Common myeloid progenitor, CD34-positive (primary cell): Measurements from ENCODE around the gene STAC3.

Experiments used
- CTCF ChIA-PET: fragments of 350-600 bp; sonication (Branson Sonifier 250); formaldehyde crosslinking; loops from one replicate; lab custom pipeline; 2021; ENCODE audit warnings: antibody characterized with exemption; lab: Charles Lee
- POLR2A ChIA-PET: fragments of 350-600 bp; sonication (Branson Sonifier 250); formaldehyde crosslinking; loops from one replicate; lab custom pipeline; 2021; ENCODE audit warnings: antibody characterized with exemption; lab: Charles Lee
- DNase-seq, 3 donors: peaks; one replicate each; pipeline versions ENCODE4 v3.0.0 to v3.0.0-alpha.2; 2013
- H3K27ac ChIP-seq, 2 experiments: 1 replicate in 1 of 2; 2 replicates in 1 of 2; pipeline ENCODE4 v1.7.0; 2013; ENCODE audit warnings: inconsistent platforms in 2 of 2, low read length in 2 of 2, mild to moderate bottlenecking in 2 of 2, low read depth in 1 of 2, moderate library complexity in 1 of 2; ENCODE audit not compliant: severe bottlenecking in 2 of 2, insufficient read depth in 1 of 2, poor library complexity in 1 of 2
- H3K27me3 ChIP-seq, 5 experiments: replicated peaks in 2 of 5; 1 replicate in 3 of 5; 2 replicates in 2 of 5; pipeline versions ENCODE4 v1.6.1 to v1.7.0; 2013; ENCODE audit warnings: low read length in 4 of 5, mild to moderate bottlenecking in 2 of 5, moderate library complexity in 2 of 5, inconsistent platforms in 1 of 5; ENCODE audit not compliant: insufficient read depth in 5 of 5, control insufficient read depth in 4 of 5
- H3K36me3 ChIP-seq, 4 experiments: 1 replicate in 2 of 4; 2 replicates in 2 of 4; pipeline versions ENCODE4 v1.6.1 to v1.7.0; 2013; ENCODE audit warnings: low read length in 3 of 4, control low read depth in 1 of 4, mild to moderate bottlenecking in 1 of 4; ENCODE audit not compliant: control insufficient read depth in 4 of 4, insufficient read depth in 4 of 4
- H3K4me1 ChIP-seq, 4 experiments: 1 replicate in 3 of 4; 2 replicates in 1 of 4; pipeline versions ENCODE4 v1.6.1 to v1.7.1; 2013; ENCODE audit warnings: low read length in 3 of 4, mild to moderate bottlenecking in 3 of 4, control low read depth in 1 of 4, inconsistent platforms in 1 of 4, moderate library complexity in 1 of 4; ENCODE audit not compliant: control insufficient read depth in 4 of 4, insufficient read depth in 4 of 4; ENCODE audit errors: control extremely low read depth in 1 of 4
- H3K4me3 ChIP-seq, 7 experiments: 1 replicate in 4 of 7; 2 replicates in 3 of 7; pipeline versions ENCODE4 v1.5.1 to v1.7.0; 2013; ENCODE audit warnings: mild to moderate bottlenecking in 7 of 7, low read length in 6 of 7, moderate library complexity in 6 of 7, inconsistent platforms in 2 of 7, low read depth in 2 of 7, control low read depth in 1 of 7; ENCODE audit not compliant: insufficient read depth in 4 of 7, control insufficient read depth in 1 of 7; ENCODE audit errors: extremely low read depth in 1 of 7
- H3K9me3 ChIP-seq, 5 experiments: 1 replicate in 4 of 5; 2 replicates in 1 of 5; pipeline versions ENCODE4 v1.6.1 to v1.7.1; 2013; ENCODE audit warnings: low read length in 4 of 5, mild to moderate bottlenecking in 2 of 5, inconsistent platforms in 1 of 5, low read depth in 1 of 5, moderate library complexity in 1 of 5; ENCODE audit not compliant: control insufficient read depth in 4 of 5, insufficient read depth in 2 of 5; ENCODE audit errors: control extremely low read depth in 1 of 5
- WGBS: methylation state at CpG from one replicate; pipeline ENCODE4 v1.1.5; 2013; ENCODE audit not compliant: insufficient coverage; 5-methylcytosine and 5-hydroxymethylcytosine counted together

Gene STAC3

GRCh38 chr12:57240066-57240921 lies 10.7 kb downstream of the STAC3 start:
- H3K4me1 ChIP-seq: peaks cover 0 to 66% (median 55%) of the 10 kb centered on the region in 4 experiments
- ChIA-PET POLR2A (interaction anchor here (0.6 kb wide), 1 partner anchor 57 kb away, joined by 3 read pairs; no protein-coding TSS in a partner anchor), CTCF (interaction anchor here (1.0 to 18.5 kb wide), 7 partner anchors 9 to 44 kb away, joined by 4 to 326 read pairs (median 10); partner anchors contain the start of genes SHMT2 and STAC3)
- H3K9me3 ChIP-seq: no peaks in the 10 kb centered on the region
- H3K36me3 ChIP-seq: peaks cover 0 to under 1% (median under 1%) of the 10 kb centered on the region in 4 experiments
- DNase-seq: peak; percentile 39 to 64 (median 52)
- H3K27me3 ChIP-seq: peaks cover 0 to 92% (median 56%) of the 10 kb centered on the region in 5 experiments
- H3K27ac ChIP-seq: no peak overlapping the region
- under 1% methylated on average over 54 of the region's 72 CpGs for WGBS
- H3K4me3 ChIP-seq: peak overlapping the region; percentile 33 to 66 (median 55)

- ChIA-PET POLR2A (no interaction called here), CTCF (interaction anchor here (1.0 to 18.5 kb wide), 8 partner anchors 10 to 43 kb away, joined by 3 to 326 read pairs (median 10); partner anchors contain the start of genes NXPH4, SHMT2 and STAC3)
- H3K27ac ChIP-seq: no peak overlapping the region
- peak overlapping the region in 5 of 7 experiments; percentile 52 to 66 (median 64) for H3K4me3 ChIP-seq
- no peak for DNase-seq
- peaks cover 0 to 66% (median 55%) of the 10 kb centered on the region in 4 experiments for H3K4me1 ChIP-seq
- H3K36me3 ChIP-seq: peaks cover 0 to 6% (median 3%) of the 10 kb centered on the region in 4 experiments
- H3K9me3 ChIP-seq: no peaks in the 10 kb centered on the region
- peaks cover 0 to 95% (median 56%) of the 10 kb centered on the region in 5 experiments for H3K27me3 ChIP-seq
- 1% methylated on average over 9 of the region's 14 CpGs for WGBS
These were observed 11.4 kb downstream of the STAC3 start for GRCh38 chr12:57239587-57240065.

DNA sequence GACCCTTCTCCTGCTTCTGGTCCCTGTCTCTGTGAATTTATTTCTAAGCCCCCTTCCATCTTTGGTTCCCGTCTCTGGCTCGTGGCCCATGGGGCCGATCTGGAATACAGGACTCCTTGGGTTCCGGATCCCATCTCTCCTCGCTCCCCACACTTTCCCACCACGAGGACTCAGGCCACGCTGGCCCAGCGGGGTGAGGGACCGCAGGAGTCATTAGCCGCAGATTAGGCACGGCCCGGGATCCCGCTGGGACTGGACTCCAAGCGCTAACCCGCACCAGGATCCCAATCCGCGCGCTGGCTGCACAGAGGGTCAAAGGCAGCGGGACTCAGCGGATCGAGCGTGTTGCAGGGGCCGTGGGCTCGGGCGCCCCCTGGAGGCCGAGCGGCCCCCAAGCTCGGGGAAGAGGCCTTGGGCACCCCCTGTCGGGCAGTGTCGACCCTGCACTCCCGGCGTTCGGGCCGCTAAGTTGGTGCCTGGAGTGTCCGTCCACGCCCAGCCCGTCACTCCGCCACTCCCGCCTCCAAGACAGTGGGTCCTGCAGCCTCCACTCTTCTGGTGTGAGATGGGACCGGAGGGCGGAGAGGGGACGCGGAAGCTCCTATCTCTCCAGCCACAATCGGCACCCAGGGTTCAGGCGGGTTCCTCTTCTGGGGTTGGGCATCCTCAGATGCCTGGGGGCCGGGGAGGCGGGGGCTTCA lies 12.0 kb downstream of the STAC3 start:
- peak; percentile 82 to 87 (median 84) for DNase-seq
- Histone ChIP-seq H3K9me3 (no peaks in the 10 kb centered on the region), H3K27me3 (peaks cover 0 to 90% (median 56%) of the 10 kb centered on the region in 5 experiments), H3K4me1 (peaks cover 0 to 65% (median 55%) of the 10 kb centered on the region in 4 experiments), H3K27ac (no peak overlapping the region), H3K36me3 (peaks cover 0 to 12% (median 6%) of the 10 kb centered on the region in 4 experiments), H3K4me3 (peak overlapping the region in 6 of 7 experiments; percentile 8 to 68 (median 50))
- CTCF ChIA-PET: interaction anchor here (0.9 to 18.5 kb wide), 9 partner anchors 11 to 42 kb away, joined by 3 to 326 read pairs (median 9); partner anchors contain the start of genes NXPH4, SHMT2 and STAC3
- WGBS: 1% methylated on average over 38 of the region's 47 CpGs
- POLR2A ChIA-PET: no interaction called here

- Histone ChIP-seq H3K4me1 (peaks cover 0 to 58% (median 49%) of the 10 kb centered on the region in 4 experiments), H3K9me3 (no peaks in the 10 kb centered on the region), H3K4me3 (peak overlapping the region in 6 of 7 experiments; percentile 8 to 68 (median 50)), H3K27me3 (peaks cover 0 to 87% (median 56%) of the 10 kb centered on the region in 5 experiments), H3K27ac (no peak overlapping the region), H3K36me3 (peaks cover 0 to 20% (median 13%) of the 10 kb centered on the region in 4 experiments)
- ChIA-PET POLR2A (no interaction called here), CTCF (interaction anchor here (0.9 to 18.5 kb wide), 9 partner anchors 10 to 30 kb away, joined by 3 to 326 read pairs (median 5); partner anchors contain the start of genes NXPH4, SHMT2 and STAC3)
- WGBS: 2% methylated on average over 41 of the region's 63 CpGs
- DNase-seq: no peak
These were observed 12.8 kb downstream of the STAC3 start for GRCh38 chr12:57237932-57238853.

- Histone ChIP-seq H3K4me3 (no peak overlapping the region), H3K27me3 (peaks cover 0 to 80% (median 53%) of the 10 kb centered on the region in 5 experiments), H3K27ac (no peak overlapping the region), H3K4me1 (peaks cover 0 to 52% (median 43%) of the 10 kb centered on the region in 4 experiments), H3K9me3 (no peaks in the 10 kb centered on the region), H3K36me3 (peaks cover 5 to 27% (median 16%) of the 10 kb centered on the region in 4 experiments)
- WGBS: 37% methylated on average over 3 of the region's 5 CpGs
- CTCF ChIA-PET: interaction anchor here (1.2 to 18.5 kb wide), 5 partner anchors 10 to 63 kb away, joined by 3 to 326 read pairs (median 5); partner anchors contain the start of genes SHMT2 and STAC3
- POLR2A ChIA-PET: no interaction called here
- no peak for DNase-seq
These were observed 13.4 kb downstream of the STAC3 start for GRCh38 chr12:57237596-57237931.
